Endodermal cell (in vitro differentiated cells): ENCODE measurements around the gene ZFAND2A. TPM values are rescaled to one million over a fixed set of nuclear protein-coding genes. Genes with fewer than 3 reads are reported as not detected.
A peak's percentile ranks its signal among the peaks of the same experiment; 100 is the strongest.
"Not testable (repeated sequence)": the region's sequence is repeated elsewhere in the genome, so short reads cannot be mapped to it uniquely, and the experiment has no call there.

ENCODE experiments used
- DNase-seq: peaks from one replicate; pipeline ENCODE4 v3.0.0-alpha.2; 2017
- H3K27ac ChIP-seq: 2 replicates; pipeline ENCODE4 v1.5.1; 2013; ENCODE audit warnings: mild to moderate bottlenecking, low read depth, low read length, moderate library complexity
- H3K27me3 ChIP-seq: 2 replicates; pipeline ENCODE4 v1.6.1; 2013; ENCODE audit warnings: mild to moderate bottlenecking, low read length, moderate library complexity; ENCODE audit not compliant: insufficient read depth, control insufficient read depth, poor library complexity, severe bottlenecking
- H3K36me3 ChIP-seq: 2 replicates; pipeline ENCODE4 v1.7.0; 2013; ENCODE audit warnings: mild to moderate bottlenecking, low read length, moderate library complexity; ENCODE audit not compliant: control insufficient read depth, insufficient read depth
- H3K4me1 ChIP-seq: one replicate; pipeline ENCODE4 v1.7.0; 2013; ENCODE audit warnings: low read length; ENCODE audit not compliant: control insufficient read depth, insufficient read depth
- H3K4me3 ChIP-seq: 2 replicates; pipeline ENCODE4 v1.5.1; 2013; ENCODE audit warnings: mild to moderate bottlenecking, low read length, moderate library complexity
- H3K9ac ChIP-seq: 2 replicates; pipeline ENCODE4 v1.6.1; 2013; ENCODE audit warnings: mild to moderate bottlenecking, low read length, moderate library complexity; ENCODE audit not compliant: poor library complexity, severe bottlenecking; ENCODE audit errors: extremely low read depth
- H3K9me3 ChIP-seq: 2 replicates; pipeline ENCODE4 v1.6.1; 2013; ENCODE audit warnings: mild to moderate bottlenecking, low read length, moderate library complexity; ENCODE audit not compliant: control insufficient read depth
- H3K27ac Mint-ChIP-seq: 2 replicates; pipeline ENCODE4 v1.8.0; 2020; ENCODE audit warnings: mixed read lengths
- H3K27me3 Mint-ChIP-seq: 2 replicates; pipeline ENCODE4 v1.8.0; 2021; ENCODE audit warnings: mild to moderate bottlenecking, mixed read lengths; ENCODE audit not compliant: insufficient read depth
- H3K36me3 Mint-ChIP-seq: 2 replicates; pipeline ENCODE4 v1.8.0; 2020; ENCODE audit warnings: low read depth, mixed read lengths
- H3K4me1 Mint-ChIP-seq: 2 replicates; pipeline ENCODE4 v1.8.0; 2020; ENCODE audit warnings: mixed read lengths
- H3K4me3 Mint-ChIP-seq: 2 replicates; pipeline ENCODE4 v1.8.0; 2020; ENCODE audit warnings: mild to moderate bottlenecking, moderate library complexity, mixed read lengths
- H3K9me3 Mint-ChIP-seq: 2 replicates; pipeline ENCODE4 v1.8.0; 2020; ENCODE audit warnings: mild to moderate bottlenecking, mixed read lengths
- WGBS, 2 experiments: methylation state at CpG; one replicate each; pipeline versions ENCODE4 v1.1.5 to v1.1.7; 2013; ENCODE audit warnings: missing lambda C conversion rate in 2 of 2, mixed read lengths in 1 of 2; ENCODE audit not compliant: insufficient coverage in 1 of 2, insufficient read length in 1 of 2; 5-methylcytosine and 5-hydroxymethylcytosine counted together
- long read RNA-seq, 4 experiments: library from polyadenylated mRNA in 2 of 4; library from RNA in 1 of 4; library from capped mRNA in 1 of 4; stranded (forward) in 3 of 4; unstranded in 1 of 4; transcript quantifications; one replicate each; pipeline ENCODE4 v2.0.0, GENCODE V29; 2020 to 2021; ENCODE audit warnings: inconsistent platforms in 1 of 4
- polyA plus RNA-seq, 2 experiments: library from polyadenylated mRNA; stranded (reverse); fragments of 50-300 nt; gene quantifications; one replicate each; pipeline ENCODE4 v1.2.3, GENCODE V29; 2013
- total RNA-seq, 2 donors: library from RNA; stranded (reverse); fragmentation: NEBNext Ultra II Directional in 1 of 2; extraction: Animal tissue kit (Norgen Biotek cat#: 25700) in 1 of 2; gene quantifications; 2 replicates in 1 of 2; 3 replicates in 1 of 2; pipeline ENCODE4 v1.2.1, GENCODE V29; 2021
- TF ChIP-seq, protein P1 (sequence below): fragments of 200-600 bp; sonication (generic); conservative IDR thresholded peaks from 2 replicates; pipeline ENCODE4 v1.5.0; 2021; ENCODE audit warnings: antibody characterized with exemption, mild to moderate bottlenecking

Gene ZFAND2A, protein sequence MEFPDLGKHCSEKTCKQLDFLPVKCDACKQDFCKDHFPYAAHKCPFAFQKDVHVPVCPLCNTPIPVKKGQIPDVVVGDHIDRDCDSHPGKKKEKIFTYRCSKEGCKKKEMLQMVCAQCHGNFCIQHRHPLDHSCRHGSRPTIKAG
- total RNA-seq = 10 to 100 TPM; 14.9 to 17.1 TPM
- polyA plus RNA-seq (2013, experiment 1 of 2) = 24.1 TPM
- 25.0 TPM for polyA plus RNA-seq (2013, experiment 2 of 2)
- long read RNA-seq, experiment 1, transcript ZFAND2A-201 (5 exons, 860 nt) = major isoform, 6 of 6 reads
- long read RNA-seq, experiment 1, partial matches to known transcripts = 0 of 6 reads
- long read RNA-seq, experiment 1, other reads (novel, unspliced or antisense) = 0 of 6 reads
- long read RNA-seq, experiment 2, transcript ZFAND2A-201 (5 exons, 860 nt) = major isoform, 11 of 12 reads
- long read RNA-seq, experiment 2, partial matches to known transcripts = 1 of 12 reads
- long read RNA-seq, experiment 2, other reads (novel, unspliced or antisense) = 0 of 12 reads
- long read RNA-seq, experiment 3, transcript ZFAND2A-201 (5 exons, 860 nt) = major isoform, 6 of 7 reads
- long read RNA-seq, experiment 3, partial matches to known transcripts = 0 of 7 reads
- long read RNA-seq, experiment 3, other reads (novel, unspliced or antisense) = 1 of 7 reads
- long read RNA-seq, experiment 4, transcript ZFAND2A-201 (5 exons, 860 nt) = major isoform, 55 of 57 reads
- long read RNA-seq, experiment 4, partial matches to known transcripts = 1 of 57 reads
- long read RNA-seq, experiment 4, other reads (novel, unspliced or antisense) = 1 of 57 reads

GRCh38 chr7:1159891-1160669 lies at the start of gene ZFAND2A:
Gene ZFAND2A (minus strand): TSS chr7:1160196. CDS start chr7:1158212, 1,984 bp downstream.
- Histone ChIP-seq H3K9ac (peak within 1 kb of the TSS; percentile 89), H3K4me3 (peak within 1 kb of the TSS; percentile 92), H3K36me3 (peaks cover 22% of the 10 kb centered on the region), H3K9me3 (no peaks in the 10 kb centered on the region), H3K27me3 (no peaks in the 10 kb centered on the region), H3K27ac (peak within 1 kb of the TSS; percentile 85), H3K4me1 (no peaks in the 10 kb centered on the region)
- DNase-seq = peak; percentile 100
- Mint-ChIP-seq H3K9me3 (no peaks in the 10 kb centered on the region), H3K36me3 (peaks cover 24% of the 10 kb centered on the region), H3K27me3 (no peaks in the 10 kb centered on the region), H3K4me1 (peaks cover 15% of the 10 kb centered on the region), H3K4me3 (peak within 1 kb of the TSS; percentile 79), H3K27ac (peak within 1 kb of the TSS; percentile 86)
- TF ChIP-seq, protein P1, sequence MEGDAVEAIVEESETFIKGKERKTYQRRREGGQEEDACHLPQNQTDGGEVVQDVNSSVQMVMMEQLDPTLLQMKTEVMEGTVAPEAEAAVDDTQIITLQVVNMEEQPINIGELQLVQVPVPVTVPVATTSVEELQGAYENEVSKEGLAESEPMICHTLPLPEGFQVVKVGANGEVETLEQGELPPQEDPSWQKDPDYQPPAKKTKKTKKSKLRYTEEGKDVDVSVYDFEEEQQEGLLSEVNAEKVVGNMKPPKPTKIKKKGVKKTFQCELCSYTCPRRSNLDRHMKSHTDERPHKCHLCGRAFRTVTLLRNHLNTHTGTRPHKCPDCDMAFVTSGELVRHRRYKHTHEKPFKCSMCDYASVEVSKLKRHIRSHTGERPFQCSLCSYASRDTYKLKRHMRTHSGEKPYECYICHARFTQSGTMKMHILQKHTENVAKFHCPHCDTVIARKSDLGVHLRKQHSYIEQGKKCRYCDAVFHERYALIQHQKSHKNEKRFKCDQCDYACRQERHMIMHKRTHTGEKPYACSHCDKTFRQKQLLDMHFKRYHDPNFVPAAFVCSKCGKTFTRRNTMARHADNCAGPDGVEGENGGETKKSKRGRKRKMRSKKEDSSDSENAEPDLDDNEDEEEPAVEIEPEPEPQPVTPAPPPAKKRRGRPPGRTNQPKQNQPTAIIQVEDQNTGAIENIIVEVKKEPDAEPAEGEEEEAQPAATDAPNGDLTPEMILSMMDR = no peak
- 0 to 1% methylated on average over 32 to 83 of the region's 83 CpGs for WGBS, 2 experiments

- Histone ChIP-seq H3K9ac (no peak overlapping the region), H3K27me3 (peaks cover 2% of the 10 kb centered on the region), H3K4me3 (no peak overlapping the region), H3K36me3 (no peaks in the 10 kb centered on the region), H3K9me3 (no peaks in the 10 kb centered on the region), H3K27ac (no peak overlapping the region), H3K4me1 (no peaks in the 10 kb centered on the region)
- H3K27me3 Mint-ChIP-seq = peaks cover 9% of the 10 kb centered on the region
- H3K36me3 Mint-ChIP-seq = no peaks in the 10 kb centered on the region
- TF ChIP-seq, protein P1 = no peak
- H3K9me3 Mint-ChIP-seq = no peaks in the 10 kb centered on the region
- no peak for DNase-seq
- no peak overlapping the region for H3K4me3 Mint-ChIP-seq
- 84 to 85% methylated on average over 13 to 14 of the region's 14 CpGs for WGBS, 2 experiments
- H3K27ac Mint-ChIP-seq = no peak overlapping the region
- no peaks in the 10 kb centered on the region for H3K4me1 Mint-ChIP-seq
Observed at GRCh38 chr7:1209097-1209496, 49.1 kb upstream of the ZFAND2A start.

- H3K27me3 Mint-ChIP-seq, H3K4me3 ChIP-seq, H3K36me3 ChIP-seq, H3K27me3 ChIP-seq, H3K9ac ChIP-seq, H3K27ac ChIP-seq, H3K4me1 Mint-ChIP-seq, H3K36me3 Mint-ChIP-seq, DNase-seq, H3K27ac Mint-ChIP-seq, H3K4me3 Mint-ChIP-seq, H3K4me1 ChIP-seq, H3K9me3 Mint-ChIP-seq, H3K9me3 ChIP-seq: not testable (repeated sequence)
- WGBS, 2 experiments = 89 to 92% methylated on average over 5 to 7 of the region's 7 CpGs
Observed at GRCh38 chr7:1205742-1206141, 45.7 kb upstream of the ZFAND2A start.
